K562 (cell line): Measurements from ENCODE around the gene FBLIM1.

Source experiments
- STAG1 ChIP-seq: sonication (generic); formaldehyde crosslinking; IDR thresholded peaks from 2 replicates; pipeline ENCODE4 v1.5.0; 2020; ENCODE audit warnings: missing genetic modification reagents, borderline replicate concordance
- TF ChIP-seq, protein P1 (sequence below), 3 experiments: IDR thresholded peaks in 2 of 3; conservative IDR thresholded peaks in 1 of 3; 2 replicates each; pipeline ENCODE4 v1.5.1; 2011 to 2012; ENCODE audit warnings: low read length in 3 of 3, mild to moderate bottlenecking in 3 of 3, control low read depth in 2 of 3, improper control_type of control experiment in 1 of 3, inconsistent platforms in 1 of 3, low read depth in 1 of 3, mixed read lengths in 1 of 3, moderate library complexity in 1 of 3; ENCODE audit not compliant: insufficient read depth in 2 of 3

DNA sequence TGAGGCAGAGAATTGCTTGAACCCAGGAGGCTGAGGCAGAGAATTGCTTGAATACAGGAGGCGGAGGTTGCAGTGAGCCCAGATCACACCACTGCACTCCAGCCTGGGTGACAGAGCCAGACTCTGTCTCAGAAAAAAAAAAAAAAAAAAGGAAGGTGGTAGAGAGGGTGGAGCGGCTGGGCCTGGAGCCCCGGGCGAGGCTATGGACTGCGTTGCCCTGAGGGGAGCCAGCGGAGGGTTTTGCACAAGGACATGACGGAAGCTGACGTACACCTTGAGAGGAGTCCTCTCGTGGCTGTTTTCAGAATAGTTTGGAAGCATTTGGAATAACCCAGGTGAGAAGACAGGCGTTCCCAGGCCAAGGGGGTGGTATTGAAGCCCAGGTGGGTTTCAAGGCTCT is 6.9 kb upstream of the FBLIM1 start:
- TF ChIP-seq STAG1 (CRISPR knock-in tag): no peak
- TF ChIP-seq, protein P1, sequence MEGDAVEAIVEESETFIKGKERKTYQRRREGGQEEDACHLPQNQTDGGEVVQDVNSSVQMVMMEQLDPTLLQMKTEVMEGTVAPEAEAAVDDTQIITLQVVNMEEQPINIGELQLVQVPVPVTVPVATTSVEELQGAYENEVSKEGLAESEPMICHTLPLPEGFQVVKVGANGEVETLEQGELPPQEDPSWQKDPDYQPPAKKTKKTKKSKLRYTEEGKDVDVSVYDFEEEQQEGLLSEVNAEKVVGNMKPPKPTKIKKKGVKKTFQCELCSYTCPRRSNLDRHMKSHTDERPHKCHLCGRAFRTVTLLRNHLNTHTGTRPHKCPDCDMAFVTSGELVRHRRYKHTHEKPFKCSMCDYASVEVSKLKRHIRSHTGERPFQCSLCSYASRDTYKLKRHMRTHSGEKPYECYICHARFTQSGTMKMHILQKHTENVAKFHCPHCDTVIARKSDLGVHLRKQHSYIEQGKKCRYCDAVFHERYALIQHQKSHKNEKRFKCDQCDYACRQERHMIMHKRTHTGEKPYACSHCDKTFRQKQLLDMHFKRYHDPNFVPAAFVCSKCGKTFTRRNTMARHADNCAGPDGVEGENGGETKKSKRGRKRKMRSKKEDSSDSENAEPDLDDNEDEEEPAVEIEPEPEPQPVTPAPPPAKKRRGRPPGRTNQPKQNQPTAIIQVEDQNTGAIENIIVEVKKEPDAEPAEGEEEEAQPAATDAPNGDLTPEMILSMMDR (IDR thresholded peaks at IDR 0.05 in 2 of 3, conservative IDR thresholded peaks at IDR 0.05 in 1 of 3; ENCODE audit: insufficient read depth in 2 of 3, low read depth in 1 of 3, low read length in 3 of 3): no peak
